RWPE1 (cell line): Measurements from ENCODE around the gene CYFIP2.

Experiments
- CTCF ChIA-PET: fragments of 350-600 bp; sonication (Branson Sonifier 250); formaldehyde crosslinking; extraction: SDS; loops from one replicate; lab custom pipeline; 2021; lab: Yijun Ruan, JAX
- POLR2A ChIA-PET: fragments of 400-600 bp; formaldehyde crosslinking; extraction: SDS; loops from one replicate; lab custom pipeline; 2020; ENCODE audit warnings: antibody characterized with exemption; ENCODE audit not compliant: low non-redundant PET; lab: Yijun Ruan, JAX
- DNase-seq: peaks from one replicate; pipeline ENCODE4 v3.0.0; 2012; ENCODE audit warnings: low spot score
- H3K27ac ChIP-seq: fragments of 450-650 bp; 2 replicates; pipeline ENCODE4 v1.5.1; 2017
- TF ChIP-seq, protein P1 (sequence below): fragments of 450-650 bp; conservative IDR thresholded peaks from 2 replicates; pipeline ENCODE4 v1.5.1; 2017; ENCODE audit warnings: low read depth, mild to moderate bottlenecking

The CYFIP2 gene

DNA sequence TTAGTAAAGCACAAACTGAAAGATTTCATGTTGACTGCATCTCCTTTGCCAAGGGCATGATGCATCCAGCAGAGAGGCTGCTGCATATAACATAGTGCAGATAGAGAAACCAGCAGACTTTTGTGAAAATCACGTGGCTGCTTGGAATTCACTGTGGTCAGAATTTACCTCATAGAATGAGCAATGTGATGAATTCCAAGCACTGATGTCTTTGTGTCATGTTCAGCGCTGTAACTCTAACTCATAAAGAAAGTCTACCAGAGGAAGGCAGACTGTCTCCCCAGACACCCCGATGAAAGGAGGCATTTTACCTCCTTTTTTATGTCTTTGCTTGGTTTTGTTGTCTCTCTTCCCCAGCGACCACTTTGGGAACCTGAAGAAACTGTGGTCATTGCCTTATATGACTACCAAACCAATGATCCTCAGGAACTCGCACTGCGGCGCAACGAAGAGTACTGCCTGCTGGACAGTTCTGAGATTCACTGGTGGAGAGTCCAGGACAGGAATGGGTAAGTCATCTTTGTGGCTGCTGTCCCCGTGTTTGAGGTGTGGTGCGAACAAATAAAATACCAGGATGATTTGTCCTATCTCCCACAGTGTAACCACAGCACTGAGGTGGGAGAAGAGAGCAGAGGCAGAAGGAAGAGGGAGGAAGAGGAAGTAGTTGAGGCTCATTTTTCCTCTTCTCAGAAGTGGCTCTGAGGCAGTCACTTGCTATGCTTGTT, 43.3 kb upstream of the CYFIP2 start:
- DNase-seq = no peak
- POLR2A ChIA-PET = no interaction called here
- CTCF ChIA-PET = no interaction called here
- no peak overlapping the region for H3K27ac ChIP-seq
- TF ChIP-seq, protein P1, sequence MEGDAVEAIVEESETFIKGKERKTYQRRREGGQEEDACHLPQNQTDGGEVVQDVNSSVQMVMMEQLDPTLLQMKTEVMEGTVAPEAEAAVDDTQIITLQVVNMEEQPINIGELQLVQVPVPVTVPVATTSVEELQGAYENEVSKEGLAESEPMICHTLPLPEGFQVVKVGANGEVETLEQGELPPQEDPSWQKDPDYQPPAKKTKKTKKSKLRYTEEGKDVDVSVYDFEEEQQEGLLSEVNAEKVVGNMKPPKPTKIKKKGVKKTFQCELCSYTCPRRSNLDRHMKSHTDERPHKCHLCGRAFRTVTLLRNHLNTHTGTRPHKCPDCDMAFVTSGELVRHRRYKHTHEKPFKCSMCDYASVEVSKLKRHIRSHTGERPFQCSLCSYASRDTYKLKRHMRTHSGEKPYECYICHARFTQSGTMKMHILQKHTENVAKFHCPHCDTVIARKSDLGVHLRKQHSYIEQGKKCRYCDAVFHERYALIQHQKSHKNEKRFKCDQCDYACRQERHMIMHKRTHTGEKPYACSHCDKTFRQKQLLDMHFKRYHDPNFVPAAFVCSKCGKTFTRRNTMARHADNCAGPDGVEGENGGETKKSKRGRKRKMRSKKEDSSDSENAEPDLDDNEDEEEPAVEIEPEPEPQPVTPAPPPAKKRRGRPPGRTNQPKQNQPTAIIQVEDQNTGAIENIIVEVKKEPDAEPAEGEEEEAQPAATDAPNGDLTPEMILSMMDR = no peak

DNA sequence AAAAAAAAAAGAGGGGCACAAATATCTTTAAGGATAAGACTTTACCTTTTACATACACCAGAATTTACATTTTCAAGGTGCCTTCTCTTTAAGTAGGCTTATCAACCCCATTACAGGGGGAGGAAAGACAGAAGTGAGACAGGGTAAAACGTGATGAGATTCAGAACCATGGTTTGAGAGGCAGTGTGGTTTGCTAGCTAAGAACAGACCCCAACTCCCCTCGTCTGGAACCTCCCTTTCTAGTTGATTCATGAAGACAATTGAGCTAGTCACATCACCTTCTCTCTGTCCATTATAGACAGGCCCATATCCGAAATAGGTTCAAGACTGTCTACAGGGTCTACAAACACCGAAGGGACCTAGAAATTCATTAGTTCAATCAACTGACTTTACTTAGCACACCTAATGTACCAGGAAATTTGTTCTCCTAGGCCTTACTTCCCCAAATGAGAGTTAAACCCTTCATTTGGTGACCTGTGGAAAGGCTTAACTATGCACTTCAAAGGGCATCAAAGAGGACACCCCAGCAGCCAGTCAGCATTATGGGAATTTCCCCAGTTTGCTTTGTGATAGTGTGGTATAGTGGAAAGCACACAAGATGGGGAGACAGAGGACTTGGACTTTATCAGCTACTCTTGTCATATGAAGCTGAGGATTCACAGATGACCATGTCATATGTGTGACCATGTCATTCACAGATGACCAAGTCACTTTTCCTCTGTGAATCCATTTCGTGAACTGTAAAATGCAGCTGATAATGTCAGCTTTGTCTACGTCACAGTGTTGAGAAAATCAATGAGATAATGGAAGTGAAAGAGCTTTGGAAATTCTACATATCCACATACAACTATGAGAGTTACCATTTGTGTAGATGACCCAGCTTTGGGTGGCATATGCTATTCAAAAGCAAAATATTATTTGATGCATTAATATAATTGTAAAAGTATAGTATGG, 40.2 kb upstream of the CYFIP2 start:
- ChIA-PET CTCF (no interaction called here), POLR2A (no interaction called here)
- TF ChIP-seq, protein P1 = no peak
- H3K27ac ChIP-seq = no peak overlapping the region
- DNase-seq = no peak

DNA sequence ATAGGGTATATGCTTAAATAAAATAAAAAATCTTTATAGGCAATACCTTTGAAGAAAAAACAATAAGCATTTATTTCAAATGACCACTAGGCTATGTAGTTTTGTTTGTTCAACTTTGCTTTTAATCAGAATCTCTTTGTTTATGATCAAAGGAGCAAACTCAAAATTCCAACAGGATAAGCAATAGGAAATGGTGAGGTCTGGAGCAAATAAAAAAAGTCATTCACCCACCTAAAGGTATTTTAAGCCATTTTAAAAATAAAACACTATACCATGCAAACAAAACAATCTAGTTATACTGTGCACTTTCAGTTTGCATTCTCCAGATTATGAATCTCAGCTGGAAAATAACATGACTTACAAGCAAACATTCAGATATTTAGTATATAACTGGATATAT, 35.3 kb upstream of the CYFIP2 start:
- CTCF ChIA-PET = interaction anchor here (0.6 to 1.2 kb wide), 2 partner anchors 82 to 100 kb away, joined by 3 read pairs; no protein-coding TSS in a partner anchor
- H3K27ac ChIP-seq = no peak overlapping the region
- no peak for DNase-seq
- POLR2A ChIA-PET = no interaction called here
- TF ChIP-seq, protein P1 = no peak

DNA sequence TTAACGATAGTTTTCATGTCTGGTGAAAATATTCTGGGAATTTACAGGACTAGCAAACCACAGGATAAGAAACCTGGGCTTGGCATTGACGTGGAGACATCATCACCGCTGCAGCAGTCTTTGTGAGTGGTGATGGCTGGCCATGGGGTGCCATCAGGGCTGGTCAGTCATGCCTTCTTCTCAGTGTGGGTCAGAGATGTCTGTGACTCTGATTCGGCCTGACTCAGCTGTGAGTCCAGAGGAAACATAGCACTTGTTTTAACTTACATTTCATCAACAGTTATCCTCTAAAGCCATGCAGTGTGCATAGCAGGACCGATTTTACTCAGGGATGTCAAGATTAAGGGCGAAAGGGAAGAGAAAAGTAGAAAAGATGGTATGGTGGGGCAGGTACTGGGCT, 33.2 kb upstream of the CYFIP2 start:
- POLR2A ChIA-PET = no interaction called here
- CTCF ChIA-PET = interaction anchor here (0.6 to 1.1 kb wide), 3 partner anchors 35 to 1580 kb away, joined by 3 read pairs; no protein-coding TSS in a partner anchor
- no peak overlapping the region for H3K27ac ChIP-seq
- DNase-seq = no peak
- TF ChIP-seq, protein P1 = no peak

DNA sequence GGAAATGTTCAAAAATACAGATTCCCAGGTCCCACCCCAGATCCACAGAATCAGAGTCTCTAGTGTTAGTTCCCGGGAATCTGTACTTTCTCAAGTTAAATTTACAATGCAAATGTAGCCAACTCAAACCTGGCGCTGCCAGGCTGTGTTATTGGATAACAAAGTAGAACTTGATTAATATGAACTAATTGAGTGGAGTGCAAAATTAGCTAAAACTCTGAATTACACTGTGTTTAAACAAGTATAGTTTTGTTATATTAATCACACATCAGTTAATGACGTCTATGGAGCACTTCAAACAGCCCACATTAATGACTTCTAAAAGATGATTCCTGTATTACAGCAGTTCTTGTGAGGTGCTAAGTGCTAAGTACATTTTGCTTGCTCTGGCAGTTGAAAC, 32.4 kb upstream of the CYFIP2 start:
- ChIA-PET CTCF (interaction anchor here (0.8 kb wide), 1 partner anchor 34 kb away, joined by 3 read pairs; no protein-coding TSS in a partner anchor), POLR2A (no interaction called here)
- TF ChIP-seq, protein P1 = no peak
- H3K27ac ChIP-seq = no peak overlapping the region
- DNase-seq = no peak

DNA sequence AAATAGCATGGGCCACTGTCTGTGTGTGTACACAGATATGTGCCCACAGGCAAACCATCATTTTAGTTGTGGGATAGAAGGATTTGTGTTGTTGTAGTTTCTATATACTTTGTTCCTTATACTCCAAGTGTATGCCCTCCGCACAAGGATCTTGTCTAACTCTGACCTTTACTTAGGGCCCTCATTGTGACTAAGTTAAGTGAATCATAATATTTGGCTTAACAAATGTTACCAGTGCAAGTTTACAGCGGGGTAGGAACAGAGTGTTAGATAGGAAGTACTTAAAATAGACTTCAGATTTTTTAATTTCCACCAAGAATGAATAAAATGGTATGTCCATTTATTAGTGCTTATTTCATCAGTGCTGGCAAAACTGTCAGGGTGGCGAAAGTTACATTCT, 29.5 kb upstream of the CYFIP2 start:
- CTCF ChIA-PET = interaction anchor here (0.6 to 0.8 kb wide), 3 partner anchors 17 to 95 kb away, joined by 3 read pairs; no protein-coding TSS in a partner anchor
- DNase-seq = no peak
- POLR2A ChIA-PET = no interaction called here
- TF ChIP-seq, protein P1 = no peak
- H3K27ac ChIP-seq = no peak overlapping the region
